ENCODE measurements around the gene ZMAT3. TPM values are rescaled to one million over a fixed set of nuclear protein-coding genes. Genes with fewer than 3 reads are reported as not detected.
"Not testable (repeated sequence)": the region's sequence is repeated elsewhere in the genome, so short reads cannot be mapped to it uniquely, and the experiment has no call there.

Gene ZMAT3
- total and polyA plus RNA-seq, 2 of the 13 experiments (the other 11 are each of a cell fraction or from before 2014, with no cell fraction given) = 11.4 to 11.7 TPM

GRCh38 chr3:179116816-179117215 is 45.2 kb upstream of the ZMAT3 start:
- POLR2A ChIA-PET = no interaction called here

GRCh38 chr3:179115444-179115843 is 43.8 kb upstream of the ZMAT3 start:
- H3K79me2 ChIP-seq (ENCODE audit: insufficient read depth, low read length); H3K4me3 ChIP-seq (replicated peaks in 1 of 3; ENCODE audit: insufficient read depth in 1 of 3, low read depth in 2 of 3, low read length in 3 of 3); BruUV-seq (replicated peaks); FAIRE-seq; H3K4me2 ChIP-seq (ENCODE audit: low read depth, low read length); H4K20me1 ChIP-seq (ENCODE audit: insufficient read depth, low read length); intact Hi-C loops (cut with micrococcal nuclease; ENCODE audit: unreplicated experiment); H3K27me3 ChIP-seq (ENCODE audit: control insufficient read depth in 1 of 2, insufficient read depth in 2 of 2, low read length in 2 of 2); in situ Hi-C loops (cut with HindIII; ENCODE audit: extremely low pct_ligation_motif_present, low pct_unique_long_range_greater_than_20kb); H3K27ac ChIP-seq (ENCODE audit: extremely low read length, insufficient read depth, low read length); POLR2A ChIA-PET; ATAC-seq; CTCF ChIA-PET (ENCODE audit: low intra/inter-chr PET ratio, low total read pairs); H2AFZ ChIP-seq (ENCODE audit: low read length); H3K9ac ChIP-seq (ENCODE audit: insufficient read depth, low read depth, low read length); H3K9me3 ChIP-seq (ENCODE audit: low read length); H3K36me3 ChIP-seq (replicated peaks in 1 of 2; ENCODE audit: control insufficient read depth in 1 of 2, insufficient read depth in 2 of 2, low read length in 2 of 2); H3K4me1 ChIP-seq (ENCODE audit: insufficient read depth, low read length); DNase-seq (ENCODE audit: low spot score): not testable (repeated sequence)
- 0% methylated on average over 1 of the region's 1 CpG for WGBS (ENCODE audit: low lambda C conversion rate)

More at GRCh38 chr3:179116816-179117215, 45.2 kb upstream of the ZMAT3 start:
- no peak for TF ChIP-seq ZMYM3 (CRISPR knock-in tag; IDR thresholded peaks at IDR 0.05)
- no peak for TF ChIP-seq ZC3H4 (CRISPR knock-in tag; IDR thresholded peaks at IDR 0.05; ENCODE audit: borderline replicate concordance)
- TF ChIP-seq, protein P1, sequence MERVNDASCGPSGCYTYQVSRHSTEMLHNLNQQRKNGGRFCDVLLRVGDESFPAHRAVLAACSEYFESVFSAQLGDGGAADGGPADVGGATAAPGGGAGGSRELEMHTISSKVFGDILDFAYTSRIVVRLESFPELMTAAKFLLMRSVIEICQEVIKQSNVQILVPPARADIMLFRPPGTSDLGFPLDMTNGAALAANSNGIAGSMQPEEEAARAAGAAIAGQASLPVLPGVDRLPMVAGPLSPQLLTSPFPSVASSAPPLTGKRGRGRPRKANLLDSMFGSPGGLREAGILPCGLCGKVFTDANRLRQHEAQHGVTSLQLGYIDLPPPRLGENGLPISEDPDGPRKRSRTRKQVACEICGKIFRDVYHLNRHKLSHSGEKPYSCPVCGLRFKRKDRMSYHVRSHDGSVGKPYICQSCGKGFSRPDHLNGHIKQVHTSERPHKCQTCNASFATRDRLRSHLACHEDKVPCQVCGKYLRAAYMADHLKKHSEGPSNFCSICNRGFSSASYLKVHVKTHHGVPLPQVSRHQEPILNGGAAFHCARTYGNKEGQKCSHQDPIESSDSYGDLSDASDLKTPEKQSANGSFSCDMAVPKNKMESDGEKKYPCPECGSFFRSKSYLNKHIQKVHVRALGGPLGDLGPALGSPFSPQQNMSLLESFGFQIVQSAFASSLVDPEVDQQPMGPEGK (CRISPR knock-in tag; IDR thresholded peaks at IDR 0.05) = no peak
- TF ChIP-seq ZSCAN9 (CRISPR knock-in tag; IDR thresholded peaks at IDR 0.05; ENCODE audit: borderline replicate concordance) = no peak
- TF ChIP-seq KAT7 (CRISPR knock-in tag; IDR thresholded peaks at IDR 0.05; ENCODE audit: borderline replicate concordance) = no peak
- TF ChIP-seq CBFB (CRISPR knock-in tag; IDR thresholded peaks at IDR 0.05) = no peak
- TF ChIP-seq BRD4 (CRISPR knock-in tag; IDR thresholded peaks at IDR 0.05) = no peak
- no peak for TF ChIP-seq ZNF772 (CRISPR knock-in tag; IDR thresholded peaks at IDR 0.05)
- no peaks in the 10 kb centered on the region for H3K36me3 ChIP-seq (replicated peaks in 1 of 2; ENCODE audit: control insufficient read depth in 1 of 2, insufficient read depth in 2 of 2, low read length in 2 of 2)
- H2AFZ ChIP-seq (ENCODE audit: low read length) = no peak overlapping the region
- no peaks in the 10 kb centered on the region for H3K4me1 ChIP-seq (ENCODE audit: insufficient read depth, low read length)
- ATAC-seq (no peak), DNase-seq (ENCODE audit: low spot score) (no peak), FAIRE-seq (no peak)
- no peak overlapping the region for H3K9ac ChIP-seq (ENCODE audit: insufficient read depth, low read depth, low read length)
- 0% methylated on average over 2 of the region's 2 CpGs for WGBS (ENCODE audit: low lambda C conversion rate)
- H3K9me3 ChIP-seq (ENCODE audit: low read length) = no peaks in the 10 kb centered on the region
- no TSS peak for BruUV-seq (replicated peaks)
- intact Hi-C loops (cut with micrococcal nuclease; ENCODE audit: unreplicated experiment) (no loop called here), in situ Hi-C loops (cut with HindIII; ENCODE audit: extremely low pct_ligation_motif_present, low pct_unique_long_range_greater_than_20kb) (no loop called here)
- no peak overlapping the region for H3K27ac ChIP-seq (ENCODE audit: extremely low read length, insufficient read depth, low read length)
- CTCF ChIA-PET (ENCODE audit: low intra/inter-chr PET ratio, low total read pairs) = no interaction called here
- H3K4me3 ChIP-seq (replicated peaks in 1 of 3; ENCODE audit: insufficient read depth in 1 of 3, low read depth in 2 of 3, low read length in 3 of 3) = no peak overlapping the region
- H4K20me1 ChIP-seq (ENCODE audit: insufficient read depth, low read length) = no peaks in the 10 kb centered on the region
- H3K79me2 ChIP-seq (ENCODE audit: insufficient read depth, low read length) = no peaks in the 10 kb centered on the region
- H3K27me3 ChIP-seq (ENCODE audit: control insufficient read depth in 1 of 2, insufficient read depth in 2 of 2, low read length in 2 of 2) = no peaks in the 10 kb centered on the region
- no peak overlapping the region for H3K4me2 ChIP-seq (ENCODE audit: low read depth, low read length)
